ENCODE results near the gene POTEF.
A peak's percentile ranks its signal among the peaks of the same experiment; 100 is the strongest.
"Not testable (repeated sequence)": the region's sequence is repeated elsewhere in the genome, so short reads cannot be mapped to it uniquely, and the experiment has no call there.

Gene POTEF

DNA sequence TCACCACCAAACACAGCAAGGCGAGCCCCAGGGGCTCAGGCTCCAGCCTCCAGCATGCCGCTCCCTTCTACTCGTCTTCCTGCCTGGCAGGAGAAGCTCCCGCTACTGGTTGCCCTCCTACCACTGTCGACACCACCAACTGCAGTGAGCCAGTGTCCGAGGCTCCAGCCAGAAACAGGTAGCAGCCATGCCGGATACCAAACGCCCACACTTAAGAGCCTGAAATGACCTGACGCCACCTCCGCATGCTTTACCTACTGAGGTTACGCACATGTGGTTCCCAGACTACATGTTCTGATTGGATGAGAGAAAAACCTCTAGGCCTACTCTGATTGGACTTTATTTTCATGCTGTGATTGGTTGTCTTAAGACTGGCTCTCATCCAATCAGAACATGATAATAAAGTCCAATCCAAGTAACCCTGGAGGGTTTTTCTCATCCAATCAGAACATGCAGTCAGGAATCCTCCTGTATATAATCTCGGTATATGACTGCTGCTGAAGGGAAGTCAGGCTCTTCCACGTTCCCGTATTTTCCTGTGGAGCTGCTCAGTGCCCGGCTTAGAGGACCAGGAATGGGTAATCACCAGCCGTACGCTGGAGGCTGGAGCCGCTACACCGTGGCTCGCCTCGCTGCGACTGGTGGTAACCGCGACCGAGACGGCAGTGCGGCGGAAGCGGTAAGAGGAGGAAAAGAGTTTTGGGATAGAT, at the start of gene POTEF:
Gene POTEF (minus strand): TSS at position 103 of the 710 bp plus-strand sequence. CDS start 8,707 bp downstream, outside the sequence.
- not testable (repeated sequence) for DNase-seq

DNA sequence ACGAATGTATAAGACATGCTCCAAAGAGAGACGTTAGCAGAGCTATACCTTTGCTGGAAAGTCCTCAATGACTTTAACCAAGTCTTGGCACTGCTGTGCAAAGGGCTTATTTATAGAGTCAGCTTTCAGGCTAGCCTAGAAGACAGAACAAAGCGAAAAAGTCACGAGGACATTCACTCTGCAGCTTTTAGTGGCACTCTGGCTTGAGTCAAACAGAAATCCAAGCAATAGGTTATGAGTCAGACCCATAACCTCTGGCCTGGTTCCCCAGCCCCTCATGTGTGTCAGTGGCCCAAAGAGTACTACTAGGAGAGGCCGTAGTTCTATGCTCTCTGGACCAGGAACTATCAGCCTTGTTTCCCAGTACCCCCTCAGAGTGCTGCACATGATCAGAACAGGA, 45.8 kb upstream of the POTEF start:
- DNase-seq: not testable (repeated sequence)

DNA sequence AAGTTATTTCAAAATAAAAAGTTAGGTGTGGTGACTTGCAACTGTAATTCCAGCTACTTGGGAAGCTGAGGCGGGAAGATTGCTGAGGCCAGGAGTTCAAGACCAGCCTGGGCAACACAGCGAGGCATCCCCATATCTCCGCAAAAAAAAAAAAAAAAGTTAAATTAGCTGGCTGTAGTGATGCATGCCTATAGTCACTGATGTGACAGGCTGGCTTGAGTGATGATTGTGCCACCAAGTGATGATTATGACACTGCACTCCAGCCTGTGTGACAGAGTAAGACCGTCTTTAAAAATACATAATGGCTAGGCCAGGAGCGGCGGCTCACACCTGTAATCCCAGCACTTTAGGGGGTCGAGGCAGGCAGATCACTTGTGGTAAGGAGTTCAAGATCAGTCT, 40.9 kb upstream of the POTEF start:
- no peak for DNase-seq

DNA sequence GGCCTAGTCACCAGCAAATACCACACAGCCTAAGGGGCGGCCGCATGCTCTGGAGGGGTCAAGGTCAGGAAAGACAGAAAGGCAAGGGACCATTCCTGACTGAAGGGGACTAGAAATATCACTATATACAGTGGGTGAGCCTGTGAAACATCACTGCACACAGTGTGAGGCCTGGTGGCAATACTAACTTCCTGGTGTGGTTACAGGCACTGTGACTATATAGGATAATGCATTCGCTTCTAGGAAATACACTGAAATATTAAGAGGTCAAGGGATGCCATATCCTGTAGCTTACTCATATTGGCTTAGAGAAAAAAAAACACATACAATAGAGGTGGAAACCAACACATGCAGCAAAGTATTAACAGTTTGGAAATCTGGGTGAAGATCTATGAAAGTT, 40.1 kb upstream of the POTEF start:
- DNase-seq: not testable (repeated sequence)

DNA sequence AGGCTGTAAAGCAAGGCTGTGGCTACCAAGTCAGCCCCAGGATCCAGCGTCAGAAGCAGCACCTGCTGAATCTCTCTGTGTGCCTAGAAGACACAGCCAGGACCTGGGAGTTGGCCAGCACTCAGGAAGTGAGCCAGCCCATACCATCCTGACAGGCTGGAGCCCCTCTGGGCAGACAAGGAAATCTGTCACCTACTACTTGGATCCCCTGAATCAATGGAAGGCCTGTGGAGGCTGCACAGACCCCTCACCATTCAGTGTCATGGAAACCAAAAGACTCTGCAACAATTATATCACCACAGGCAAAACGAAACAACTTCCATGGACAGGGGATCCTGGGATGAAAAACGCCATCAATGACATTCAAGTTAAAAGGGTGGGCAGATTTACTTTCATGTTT, 37.6 kb upstream of the POTEF start:
- DNase-seq: not testable (repeated sequence)

DNA sequence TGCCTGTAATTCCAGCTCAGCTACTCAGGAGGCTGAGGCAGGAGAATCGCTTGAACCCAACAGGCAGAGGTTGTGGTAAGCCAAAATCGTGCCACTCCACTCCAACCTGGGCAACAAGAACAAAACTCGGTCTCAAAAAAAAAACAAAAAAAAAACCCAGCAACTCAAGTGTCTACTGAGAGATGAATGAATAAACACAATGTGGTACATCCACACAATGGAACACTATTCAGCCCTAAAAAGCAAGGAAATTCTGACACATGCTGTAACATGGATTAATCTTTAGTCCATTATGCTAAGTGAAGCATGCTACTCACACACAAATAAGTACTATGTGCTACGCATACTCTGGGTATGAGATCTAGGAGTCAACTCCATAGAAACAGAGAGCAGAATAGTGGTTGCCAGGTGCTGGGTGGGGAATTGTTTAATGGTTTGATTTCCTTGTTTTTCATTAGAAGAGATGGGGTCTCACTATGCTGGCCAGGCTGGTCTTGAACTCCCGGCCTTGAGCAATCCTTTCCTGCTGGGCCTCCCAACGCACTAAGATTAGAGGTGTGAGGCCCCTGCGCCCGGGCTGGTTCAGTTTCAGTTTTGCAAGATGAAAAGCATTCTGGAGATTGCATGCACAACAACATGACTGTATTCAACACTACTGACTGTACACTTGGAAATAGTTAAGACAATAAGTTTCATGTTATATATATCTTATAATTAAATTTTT, 36.4 kb upstream of the POTEF start:
- DNase-seq: no peak

DNA sequence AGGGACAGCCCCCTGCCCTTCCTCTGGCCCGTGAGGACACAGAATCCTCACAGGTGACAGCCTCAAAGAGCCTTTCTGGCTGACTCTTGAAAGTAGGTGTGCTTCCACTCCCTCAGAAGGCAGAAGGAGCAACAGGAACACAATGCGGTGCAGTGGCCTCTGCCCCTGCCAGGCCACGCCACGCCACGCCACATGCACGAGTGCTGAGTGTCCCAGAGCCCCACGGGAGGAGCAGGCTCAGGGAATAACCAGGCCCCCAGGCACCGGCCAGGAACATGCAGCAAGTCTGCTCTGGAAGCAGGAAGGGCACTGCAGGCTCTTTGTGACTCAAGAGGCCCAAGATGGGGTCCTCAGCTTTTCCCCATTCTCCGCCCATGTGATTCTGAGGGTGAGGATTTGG, 33.9 kb upstream of the POTEF start:
- no peak for DNase-seq

DNA sequence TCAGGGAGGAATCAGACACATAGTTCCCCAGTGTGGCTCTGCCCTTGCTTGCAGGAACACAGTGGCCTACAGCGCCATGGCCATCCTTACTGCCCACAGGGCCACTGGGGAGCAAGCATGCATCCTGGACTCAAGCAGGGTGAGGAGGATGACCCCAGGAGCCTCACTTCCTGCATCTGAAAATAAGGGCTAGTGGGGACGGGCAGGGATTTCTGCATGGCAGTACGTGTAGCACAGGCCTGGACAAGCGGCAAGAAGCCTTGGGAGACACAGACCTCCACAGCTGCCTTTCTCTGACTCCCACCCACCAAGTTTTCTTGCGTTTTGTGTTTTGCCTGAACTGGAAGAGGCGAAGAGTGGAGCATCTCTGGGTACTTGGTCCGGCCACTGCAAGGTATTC, 33.5 kb upstream of the POTEF start:
- DNase-seq: not testable (repeated sequence)

DNA sequence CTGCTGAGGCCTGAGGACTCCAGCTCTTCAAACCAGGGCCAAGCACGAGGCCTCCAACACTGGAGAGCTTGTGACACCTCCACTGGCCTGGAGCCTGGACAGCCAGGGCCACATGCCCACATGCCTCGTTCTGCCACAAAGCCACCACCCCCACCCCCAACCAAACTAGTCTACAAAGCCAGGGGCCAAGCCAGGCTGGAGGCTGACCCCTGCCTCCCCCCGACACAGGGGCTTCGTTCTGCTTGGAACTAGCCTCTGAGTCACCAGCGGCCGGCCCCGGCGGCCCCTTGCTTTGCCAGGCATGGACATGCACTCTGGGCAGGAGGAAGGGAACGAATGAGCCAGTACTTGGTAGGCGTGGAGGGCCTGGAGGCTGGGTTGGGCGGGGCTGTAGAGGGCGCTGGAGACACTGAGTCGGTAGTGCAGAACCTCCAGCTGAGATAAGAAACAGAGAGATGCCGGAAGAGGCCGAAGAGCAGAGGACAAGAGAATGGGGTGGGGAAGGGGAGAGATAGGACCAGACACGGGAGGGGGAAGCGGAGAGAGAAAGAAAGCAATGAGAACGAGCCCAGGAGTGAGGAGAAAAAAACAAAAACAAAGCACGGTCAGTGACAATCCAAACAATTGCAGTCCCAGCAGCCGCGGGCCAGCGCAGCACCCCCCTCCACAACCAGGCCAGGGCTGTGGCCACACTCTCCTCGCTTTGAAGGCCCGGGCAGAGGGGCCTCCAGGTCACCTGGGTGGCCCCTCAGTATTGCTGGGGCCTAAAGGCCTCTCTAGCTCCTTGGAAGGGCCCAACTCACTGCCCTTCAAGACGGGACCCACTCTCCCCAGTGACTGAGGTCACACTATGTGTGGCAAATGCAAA, 32.0 kb upstream of the POTEF start:
- DNase-seq: peak in 12 of 56 donors; percentile 6 to 52 (median 28)

DNA sequence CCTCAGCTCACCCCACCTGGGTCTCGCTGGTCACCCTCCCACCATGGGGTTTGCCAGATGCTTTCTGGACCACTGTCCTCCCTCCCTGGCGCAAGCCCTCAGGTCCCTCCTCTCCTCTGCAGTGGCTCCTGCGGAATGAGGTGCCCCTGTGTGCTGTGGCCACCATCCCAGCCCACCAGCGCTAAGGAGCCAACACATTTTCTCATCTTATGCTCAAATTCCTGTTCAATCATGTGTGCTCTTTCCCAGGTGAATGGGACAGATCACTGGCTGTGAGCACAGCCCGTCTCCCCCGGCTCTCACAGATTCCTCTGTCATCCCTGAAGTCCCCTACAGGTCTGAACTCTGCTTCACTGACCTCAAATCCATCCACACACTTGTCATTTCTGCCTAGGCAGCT, 31.1 kb upstream of the POTEF start:
- DNase-seq: no peak

DNA sequence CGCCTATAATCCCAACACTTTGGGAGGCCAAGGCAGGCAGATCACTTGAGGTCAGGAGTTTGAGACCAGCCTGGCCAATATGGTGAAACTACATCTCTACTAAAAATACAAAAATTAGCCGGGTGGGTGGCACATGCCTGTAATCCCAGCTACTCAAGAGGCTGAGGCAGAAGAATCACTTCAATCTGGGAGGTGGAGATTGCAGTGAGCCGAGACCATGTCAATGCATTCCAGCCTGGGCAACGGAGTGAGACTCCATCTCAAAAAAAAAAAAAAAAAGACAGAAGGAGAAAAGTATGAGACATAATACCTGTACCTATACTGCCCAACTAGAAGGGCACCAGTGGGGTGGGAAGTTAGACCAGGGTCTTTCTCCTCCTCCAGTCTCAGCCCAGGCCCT, 30.4 kb upstream of the POTEF start:
- not testable (repeated sequence) for DNase-seq

DNA sequence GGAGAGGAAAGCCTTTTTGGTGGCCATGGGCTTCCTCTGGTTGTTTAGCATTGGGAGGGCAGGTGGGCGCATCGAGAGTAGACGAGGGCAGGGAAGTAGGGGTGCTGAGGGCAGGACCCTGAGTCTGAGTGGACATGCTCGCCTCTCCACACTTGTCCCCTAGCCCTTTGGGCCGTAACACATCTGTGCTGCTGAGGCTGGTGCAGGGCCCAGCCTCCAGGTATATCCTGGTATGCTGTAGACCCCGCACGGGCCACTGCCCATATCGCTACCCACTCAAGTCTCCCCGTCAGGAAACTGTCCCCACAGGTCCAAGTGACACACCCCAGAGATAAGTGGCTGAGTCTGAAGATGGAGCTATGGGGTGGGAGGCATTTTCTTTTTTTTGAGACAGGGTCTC, 29.6 kb upstream of the POTEF start:
- DNase-seq: no peak

DNA sequence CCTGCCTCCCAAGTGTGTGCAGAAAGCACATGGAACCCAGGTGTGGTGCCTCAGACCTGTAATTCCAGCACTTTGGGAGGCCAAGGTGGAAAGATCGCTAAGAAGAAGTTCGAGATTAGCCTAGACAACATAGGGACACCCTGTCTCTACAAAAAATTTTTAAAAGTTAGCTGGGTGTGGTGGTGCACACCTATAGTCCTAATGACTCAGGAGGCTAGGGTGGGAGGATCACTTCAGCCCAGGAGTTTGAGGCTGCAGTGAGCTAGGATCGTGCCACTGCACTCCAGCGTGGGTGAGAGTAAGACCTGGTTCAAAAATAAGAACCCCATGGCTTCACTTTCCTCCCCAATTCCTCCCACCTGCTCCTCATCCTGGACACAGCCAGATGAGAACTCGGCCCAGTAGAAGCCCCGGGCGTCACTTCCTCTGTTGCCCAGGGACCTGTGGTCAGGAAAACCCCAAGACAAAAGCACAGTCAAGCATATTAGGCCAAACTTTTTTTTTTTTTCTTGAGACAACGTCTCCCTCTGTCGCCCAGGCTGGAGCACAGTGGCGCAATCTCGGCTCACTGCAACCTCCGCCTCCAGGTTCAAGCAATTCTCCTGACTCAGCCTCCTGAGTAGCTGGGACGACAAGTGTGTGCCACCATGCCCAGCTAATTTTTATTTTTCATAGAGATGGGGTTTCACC, 28.9 kb upstream of the POTEF start:
- not testable (repeated sequence) for DNase-seq

DNA sequence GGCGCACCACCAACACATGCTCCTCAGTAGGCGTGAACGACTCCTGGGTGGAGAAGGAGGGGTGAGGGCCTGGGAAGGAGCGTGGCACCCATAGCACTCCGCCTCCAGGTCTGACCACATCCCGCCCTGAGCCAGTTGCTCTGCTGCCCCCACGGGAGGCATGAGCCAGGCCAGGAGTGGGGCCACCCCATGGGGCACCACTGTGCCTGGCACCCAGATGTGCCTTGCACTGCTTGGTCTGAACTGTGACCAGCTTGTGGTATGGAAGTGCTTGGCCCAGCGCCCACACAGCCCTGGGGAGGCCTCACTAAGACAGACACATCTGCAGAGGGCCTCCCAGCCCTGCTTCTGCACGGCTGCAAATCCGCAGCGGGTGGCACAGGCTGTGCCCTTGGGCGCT, 28.3 kb upstream of the POTEF start:
- DNase-seq: not testable (repeated sequence)

DNA sequence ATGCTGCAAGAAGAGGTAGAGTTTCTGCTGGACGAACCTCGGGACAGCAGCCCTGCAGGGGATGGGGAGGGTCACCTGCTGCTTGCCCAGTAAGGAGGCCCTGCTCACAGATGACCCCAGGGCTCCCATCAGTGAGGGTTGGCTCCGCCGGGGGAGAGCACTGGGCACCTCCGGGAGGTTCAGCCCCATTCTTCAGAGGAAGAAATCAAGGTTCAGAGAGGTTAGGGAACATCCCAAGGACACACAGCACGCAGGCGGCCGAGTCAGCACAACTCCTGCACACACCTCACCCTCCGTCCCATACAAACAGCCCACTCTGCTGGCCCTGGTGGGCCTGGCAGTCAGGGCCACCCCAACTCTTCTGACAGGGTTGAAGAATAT, 27.6 kb upstream of the POTEF start:
- no peak for DNase-seq

DNA sequence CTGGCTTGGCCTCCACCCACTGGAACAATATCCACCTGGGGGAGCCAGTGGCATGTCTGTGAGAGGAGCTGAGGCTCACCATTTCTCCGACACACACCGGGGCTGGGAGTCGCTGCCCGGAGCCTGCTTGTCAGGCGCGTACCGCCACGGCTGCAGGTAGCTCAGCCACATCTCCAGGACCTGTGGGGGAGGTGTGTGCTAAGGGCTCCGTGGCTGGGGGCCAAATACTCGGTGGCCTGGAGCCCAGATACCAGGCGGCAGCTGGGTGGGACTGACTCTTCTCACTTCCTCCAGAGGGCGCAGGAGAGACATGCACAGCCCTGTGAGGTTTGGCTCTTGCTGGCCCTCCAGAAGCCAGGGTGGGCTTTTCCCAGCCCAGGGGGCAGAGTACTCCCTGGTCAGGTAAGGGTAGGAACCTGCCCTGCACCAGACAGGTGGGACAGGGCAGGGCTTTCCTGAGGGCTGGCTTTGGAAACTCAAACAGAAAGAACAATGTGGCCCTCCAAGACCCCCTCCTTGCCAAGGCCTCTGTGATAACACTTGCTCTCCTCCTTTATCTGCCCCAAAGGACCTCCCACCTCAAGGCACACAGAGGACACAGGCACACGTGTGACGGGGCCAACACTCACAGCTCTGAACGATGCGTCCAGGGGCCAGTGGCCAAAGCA, 27.1 kb upstream of the POTEF start:
- DNase-seq: peak in 15 of 56 donors; percentile 3 to 58 (median 18)

DNA sequence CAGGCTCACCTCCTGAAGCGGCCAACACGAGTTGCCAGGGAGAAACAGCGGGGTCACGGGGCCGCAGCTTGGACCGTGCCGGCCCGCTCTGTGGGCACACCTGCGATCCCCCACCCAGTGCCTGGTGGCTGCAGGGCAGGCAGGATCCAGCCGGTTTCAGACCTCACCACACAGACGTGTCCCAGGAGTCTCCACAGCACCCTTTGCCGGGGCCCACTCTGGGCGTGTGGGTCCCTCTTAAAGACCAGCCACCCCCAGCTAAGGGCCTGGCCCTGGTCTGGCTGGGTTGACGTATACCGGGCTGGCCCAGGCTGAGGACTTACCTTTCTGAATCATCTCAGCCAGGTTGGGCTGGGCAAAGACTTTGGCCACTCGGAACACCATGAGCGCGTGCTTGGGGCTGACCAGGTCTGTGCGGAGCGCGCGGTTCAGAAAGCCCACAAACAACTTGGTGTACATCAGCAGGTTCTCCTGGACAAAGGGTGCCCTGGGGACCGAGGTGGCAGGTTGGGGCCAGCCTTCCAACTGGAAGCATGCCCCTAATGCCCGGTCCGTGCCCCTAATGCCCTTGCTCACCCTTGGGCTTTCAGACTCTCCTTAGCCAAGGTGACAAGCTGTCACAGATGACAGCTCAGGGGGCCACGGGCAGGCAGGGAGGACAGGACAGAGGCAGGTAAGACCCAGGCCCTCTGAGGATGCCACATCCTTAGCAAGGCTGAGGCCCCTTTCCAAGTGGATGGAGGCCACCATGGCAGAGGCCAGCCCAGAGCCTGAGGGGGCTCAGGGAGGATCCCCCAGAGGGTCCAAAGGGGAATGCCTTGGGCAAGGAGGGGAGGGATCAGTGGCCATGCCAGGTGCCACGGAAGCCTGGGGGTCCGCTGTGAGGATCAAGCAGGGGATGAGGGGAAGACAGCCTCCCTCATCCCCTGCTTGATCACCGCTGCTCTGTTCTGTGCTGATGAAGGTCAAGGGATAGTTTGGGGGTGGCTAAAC, 26.0 kb upstream of the POTEF start:
- no peak for DNase-seq

DNA sequence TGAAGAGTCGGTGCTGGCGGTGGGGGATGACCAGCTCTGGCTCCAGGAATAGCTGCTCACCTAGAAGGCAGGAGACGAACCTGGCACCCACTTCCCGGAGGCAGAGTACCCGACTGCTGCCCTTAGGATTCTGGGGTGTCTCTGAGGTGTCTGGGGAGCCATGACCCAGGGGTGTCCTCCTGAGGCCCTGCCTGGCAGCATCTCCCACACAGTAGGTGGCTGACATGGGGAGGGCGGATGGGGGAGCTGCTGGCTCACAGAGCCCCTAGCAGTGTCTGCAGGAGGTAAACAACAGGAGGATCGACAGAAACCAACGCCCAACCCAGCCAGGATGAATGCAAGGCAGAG, 25.4 kb upstream of the POTEF start:
- not testable (repeated sequence) for DNase-seq

DNA sequence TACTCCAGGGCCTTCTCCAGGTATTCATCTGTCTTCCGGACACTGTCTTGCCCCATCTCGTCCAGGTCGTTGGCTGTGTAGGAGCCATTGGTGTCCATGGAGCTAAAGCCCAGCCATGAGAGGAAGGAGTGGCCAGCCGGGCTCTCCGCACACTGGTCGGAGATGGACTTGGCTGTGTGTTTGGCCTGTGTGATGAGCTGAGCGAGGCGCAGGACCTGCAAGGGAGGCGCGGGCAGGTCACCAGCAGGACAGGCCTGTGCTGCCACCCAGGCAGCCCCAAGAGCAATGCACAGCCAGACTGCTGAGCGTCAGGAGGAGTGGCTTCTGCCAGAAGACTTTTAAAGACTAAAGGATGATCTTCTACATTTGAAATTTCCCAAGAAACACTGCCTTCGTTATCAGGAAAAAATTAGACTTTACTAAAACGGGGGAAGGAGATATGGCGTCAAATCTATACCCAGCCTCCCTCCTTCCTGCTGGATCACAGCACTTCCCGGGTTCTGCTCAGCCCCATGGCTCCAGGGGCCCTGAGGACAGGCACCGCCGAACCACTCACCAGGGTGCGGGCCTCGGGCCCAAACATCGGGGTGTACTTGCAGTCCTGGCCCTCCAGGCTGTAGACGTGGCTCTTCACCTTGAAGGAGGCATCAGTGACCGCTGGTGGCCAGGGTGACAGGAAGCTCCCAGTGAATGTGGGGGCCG, 24.9 kb upstream of the POTEF start:
- not testable (repeated sequence) for DNase-seq
